GM19395 (cell line): Measurements from ENCODE around the gene PACSIN2.
"Not testable (repeated sequence)": the region's sequence is repeated elsewhere in the genome, so short reads cannot be mapped to it uniquely, and the experiment has no call there.

Experiments used
- ATAC-seq: cut with Tn5 transposase; IDR thresholded peaks from one replicate; pipeline ENCODE4 v1.9.1; 2021; ENCODE audit warnings: mild to moderate bottlenecking, moderate library complexity; ENCODE audit not compliant: unreplicated experiment

Gene PACSIN2

GRCh38 chr22:42930810-42931420 lies 84.0 kb downstream of the PACSIN2 start:
- ATAC-seq, result peak; percentile 10

DNA sequence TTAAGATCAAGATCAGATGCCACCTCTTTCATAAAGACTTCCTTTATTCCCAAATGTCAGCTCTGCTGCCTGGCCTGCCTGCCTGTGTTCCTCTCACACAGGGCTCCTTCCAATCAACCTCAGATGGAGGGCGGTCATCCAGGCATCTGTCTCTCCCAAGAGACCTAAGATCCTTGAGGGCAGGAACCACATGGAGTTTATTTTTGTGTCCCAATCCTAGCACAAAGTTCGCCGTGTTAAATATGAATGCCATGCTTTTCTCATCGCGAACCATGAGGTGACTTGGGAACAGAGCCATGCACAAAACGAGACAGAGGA lies 85.2 kb downstream of the PACSIN2 start:
- ATAC-seq, result no peak

GRCh38 chr22:42928969-42929837 lies 85.7 kb downstream of the PACSIN2 start:
- ATAC-seq, result no peak

DNA sequence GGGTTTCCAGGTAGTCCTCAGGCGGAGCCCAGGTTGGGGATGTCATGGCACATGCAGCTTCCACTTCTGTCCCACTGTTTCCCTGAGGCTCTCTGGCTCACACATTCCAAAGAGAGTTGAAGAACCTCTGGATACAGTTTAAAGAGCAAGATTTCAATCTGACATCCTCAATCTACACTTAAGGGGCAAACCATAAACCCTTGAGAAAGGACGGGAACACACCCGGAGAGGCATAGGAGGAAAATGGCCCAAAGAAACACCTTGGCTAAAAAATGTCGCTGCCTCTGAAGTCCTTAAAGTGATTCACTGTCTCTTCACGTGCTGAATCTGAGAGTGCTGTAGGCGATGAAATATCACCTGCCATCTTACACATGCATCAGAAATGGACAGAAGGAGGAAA lies 87.0 kb downstream of the PACSIN2 start:
- ATAC-seq, result no peak

DNA sequence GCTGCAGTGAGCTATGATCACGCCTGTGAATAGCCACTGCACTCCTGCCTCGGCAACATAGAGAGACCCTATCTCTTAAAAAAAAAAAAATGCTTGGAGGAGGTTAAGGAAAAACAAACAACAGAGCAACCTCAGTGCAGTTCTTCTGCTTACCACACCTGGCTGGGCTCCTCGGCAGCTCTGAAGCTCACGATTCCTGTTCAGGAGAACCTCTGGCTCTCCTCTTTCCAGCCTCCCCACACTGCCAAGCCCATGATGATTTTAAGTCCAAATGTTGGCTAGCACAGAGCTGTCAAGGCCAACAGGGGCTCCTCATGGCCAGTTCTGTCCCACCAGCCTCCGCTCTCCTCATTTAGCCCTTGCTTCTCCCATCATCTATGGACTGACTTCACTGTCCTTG lies 88.2 kb downstream of the PACSIN2 start:
- ATAC-seq, result no peak

DNA sequence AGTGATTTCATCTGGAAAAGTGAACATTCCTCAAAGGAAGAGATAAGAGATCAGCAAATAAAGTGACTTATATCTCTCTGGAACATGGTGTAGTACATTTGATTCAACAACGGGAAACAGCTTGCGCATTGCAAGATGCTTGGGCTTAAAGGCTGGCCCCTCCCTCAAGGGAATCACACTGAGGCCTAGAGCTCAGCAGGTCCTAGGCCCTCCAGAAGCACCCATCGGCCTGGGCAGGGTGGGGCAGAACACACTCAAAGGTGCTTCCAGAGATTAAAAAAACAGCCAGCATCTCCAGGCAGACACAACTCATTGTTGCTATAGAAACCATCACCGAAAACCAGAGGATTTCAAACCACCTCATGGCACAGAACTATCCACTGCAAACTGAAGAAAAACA lies 88.8 kb downstream of the PACSIN2 start:
- no peak for ATAC-seq

GRCh38 chr22:42925598-42925997 lies 89.4 kb downstream of the PACSIN2 start:
- ATAC-seq, result no peak

- not testable (repeated sequence) for ATAC-seq
These were observed 89.9 kb downstream of the PACSIN2 start for GRCh38 chr22:42925031-42925430.

DNA sequence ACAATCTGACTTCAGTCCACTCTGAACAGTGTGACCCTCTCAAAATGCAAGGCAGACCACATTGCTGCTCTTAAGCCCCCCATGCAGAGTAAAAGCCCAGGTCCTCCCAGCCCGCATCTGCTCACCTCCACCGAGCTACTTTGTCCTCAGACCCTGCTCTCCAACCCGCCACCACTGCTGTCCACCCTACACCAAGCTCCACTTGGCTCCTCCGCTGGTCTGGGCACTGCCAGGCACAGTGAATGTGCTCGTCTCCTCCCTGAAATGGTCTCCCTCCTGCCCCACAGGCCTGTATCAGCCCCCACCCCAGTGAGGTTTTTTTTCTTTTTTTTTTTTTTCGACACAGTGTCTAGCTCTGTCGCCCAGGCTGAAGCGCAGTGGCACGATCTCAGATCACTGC lies 90.5 kb downstream of the PACSIN2 start:
- no peak for ATAC-seq

GRCh38 chr22:42922374-42923191 lies 92.4 kb downstream of the PACSIN2 start:
- no peak for ATAC-seq

- no peak for ATAC-seq
These were observed 94.7 kb downstream of the PACSIN2 start for GRCh38 chr22:42920101-42920820.

DNA sequence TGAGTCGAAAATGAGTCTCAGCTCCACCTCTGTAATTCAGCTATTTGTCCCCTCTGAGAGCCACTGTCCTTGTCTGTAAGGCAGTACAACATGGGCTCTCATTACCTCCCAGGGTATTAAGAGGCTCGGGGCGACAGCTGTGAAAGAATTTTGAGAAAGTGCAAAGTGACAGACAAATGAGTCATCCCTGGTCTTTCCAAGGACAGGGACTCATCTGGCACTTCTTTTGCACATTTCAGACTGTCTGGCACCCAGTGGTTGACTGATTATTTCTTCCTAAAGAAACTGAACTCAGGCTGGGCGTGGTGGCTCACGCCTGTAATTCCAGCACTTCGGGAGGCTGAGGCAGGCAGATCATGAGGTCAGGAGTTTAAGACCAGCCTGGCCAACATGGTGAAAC lies 95.8 kb downstream of the PACSIN2 start:
- ATAC-seq, result no peak

DNA sequence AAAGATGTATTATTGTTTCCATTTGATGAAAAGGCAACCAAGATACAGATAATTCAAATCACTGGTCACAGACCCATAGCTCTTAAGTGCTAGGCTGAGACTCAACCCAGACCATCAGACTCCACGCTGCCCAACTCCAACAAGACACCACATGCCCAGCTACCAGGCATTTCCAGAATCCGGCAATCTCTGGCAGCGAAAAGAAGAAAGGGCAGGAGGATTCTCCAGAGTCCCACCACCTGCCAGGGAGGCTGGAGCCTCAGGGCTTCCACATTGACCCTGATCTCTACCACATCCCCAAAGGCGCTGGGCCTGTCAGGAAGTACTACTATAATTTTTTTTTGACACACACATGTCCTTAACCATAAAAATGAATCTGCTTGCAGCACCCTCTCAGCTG lies 96.4 kb downstream of the PACSIN2 start:
- no peak for ATAC-seq

GRCh38 chr22:42917358-42917757 lies 97.6 kb downstream of the PACSIN2 start:
- not testable (repeated sequence) for ATAC-seq

DNA sequence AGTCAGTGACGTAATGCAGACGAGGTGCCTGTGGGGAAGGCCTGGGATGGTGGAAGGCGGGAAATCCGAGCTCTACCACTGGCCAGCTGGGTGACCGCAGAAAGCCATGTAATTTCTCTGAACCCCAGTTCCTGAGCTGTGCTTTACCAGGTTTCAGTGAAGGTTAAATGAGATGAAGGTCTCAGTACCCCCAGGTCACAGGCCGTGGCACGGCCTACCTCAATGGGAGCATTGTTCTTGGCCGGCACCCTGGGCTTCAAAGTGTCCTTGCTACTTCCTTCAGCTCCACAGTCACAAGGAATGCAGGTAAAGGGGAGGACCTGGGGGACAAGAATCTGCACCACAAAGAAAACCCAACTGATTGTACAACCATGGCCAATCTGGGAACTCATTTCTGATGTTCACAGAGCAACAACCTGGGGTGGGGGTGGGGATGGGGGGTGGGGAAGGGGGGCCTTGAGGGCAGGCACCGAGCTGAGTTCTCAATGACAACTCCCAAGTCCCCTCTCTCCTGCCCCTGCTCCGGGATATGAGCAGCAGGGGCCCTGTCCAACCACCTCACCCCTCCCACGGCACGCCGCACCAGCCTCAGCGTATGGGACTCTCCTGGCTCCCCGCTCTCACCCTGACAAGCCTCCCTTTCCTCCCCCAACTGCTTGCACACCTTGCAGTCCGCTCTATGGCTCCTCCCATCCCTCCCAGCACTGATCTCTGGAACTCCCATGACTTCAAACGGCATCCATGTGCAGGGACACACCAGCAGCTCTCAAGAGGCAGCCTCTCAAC lies 98.8 kb downstream of the PACSIN2 start:
- no peak for ATAC-seq

- no peak for ATAC-seq
These were observed 100.4 kb downstream of the PACSIN2 start for GRCh38 chr22:42914511-42915076.

GRCh38 chr22:42913874-42914510 lies 101.0 kb downstream of the PACSIN2 start:
- ATAC-seq, result no peak

DNA sequence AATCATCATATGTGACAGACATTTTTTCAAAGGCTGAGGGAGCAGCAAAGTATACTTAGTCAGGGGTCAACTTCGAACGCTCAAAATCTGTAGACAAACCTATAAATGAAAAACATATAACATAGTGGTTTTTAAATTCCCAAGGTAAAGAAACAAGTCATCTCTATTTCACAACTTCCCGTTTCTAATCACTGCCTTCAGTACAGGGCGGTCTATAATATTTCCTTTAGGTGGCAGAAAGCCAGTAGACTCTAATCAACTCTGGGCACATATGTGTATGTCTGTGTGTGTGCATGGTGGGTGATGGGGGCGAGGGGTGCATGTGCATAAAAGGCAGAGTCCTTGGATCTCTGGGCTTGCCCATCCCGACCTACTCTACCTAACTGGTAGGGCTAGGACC lies 102.9 kb downstream of the PACSIN2 start:
- no peak for ATAC-seq

- no peak for ATAC-seq
These were observed 104.6 kb downstream of the PACSIN2 start for GRCh38 chr22:42910221-42910942.
